GM23338 (cell line): ENCODE results near the gene IGF1R. TPM values are rescaled to one million over a fixed set of nuclear protein-coding genes. Genes with fewer than 3 reads are reported as not detected.

ENCODE experiments used
- ATAC-seq: fragments of 200-7000 bp; cut with Tn5 transposase; 3 replicates; pipeline ENCODE4 v1.9.1; 2020
- DNase-seq: peaks from one replicate; pipeline ENCODE4 v3.0.0-alpha.2; 2015; ENCODE audit warnings: low spot score
- H2AFZ ChIP-seq: fragments of 200-600 bp; sonication (generic); 2 replicates; pipeline ENCODE4 v1.8.0; 2016; ENCODE audit warnings: antibody characterized with exemption, mild to moderate bottlenecking, moderate library complexity
- H3F3A ChIP-seq: fragments of 200-600 bp; sonication (generic); replicated peaks from 2 replicates; pipeline ENCODE4 v1.8.0; 2017; ENCODE audit warnings: antibody characterized with exemption, mixed run types, low read depth
- H3K27ac ChIP-seq: fragments of 200-600 bp; sonication (generic); 2 replicates; pipeline ENCODE4 v1.6.1; 2016; ENCODE audit warnings: low read depth
- H3K27me3 ChIP-seq: fragments of 200-600 bp; sonication (generic); 2 replicates; pipeline ENCODE4 v1.8.0; 2016; ENCODE audit warnings: mild to moderate bottlenecking, mixed run types, moderate library complexity; ENCODE audit not compliant: insufficient read depth
- H3K36me3 ChIP-seq: fragments of 200-600 bp; sonication (generic); 2 replicates; pipeline ENCODE4 v1.8.0; 2016; ENCODE audit warnings: mild to moderate bottlenecking; ENCODE audit not compliant: insufficient read depth
- H3K4me1 ChIP-seq: fragments of 200-600 bp; sonication (generic); 2 replicates; pipeline ENCODE4 v1.8.0; 2016; ENCODE audit warnings: mild to moderate bottlenecking, moderate library complexity; ENCODE audit not compliant: insufficient read depth
- H3K4me2 ChIP-seq: fragments of 200-600 bp; sonication (generic); 2 replicates; pipeline ENCODE4 v1.7.1; 2017; ENCODE audit warnings: mixed run types
- H3K4me3 ChIP-seq: fragments of 200-600 bp; sonication (generic); 2 replicates; pipeline ENCODE4 v1.6.1; 2016; ENCODE audit warnings: mixed run types
- H3K79me2 ChIP-seq: fragments of 200-600 bp; sonication (generic); replicated peaks from 2 replicates; pipeline ENCODE4 v1.8.0; 2017; ENCODE audit warnings: mild to moderate bottlenecking; ENCODE audit not compliant: insufficient read depth
- H3K9me2 ChIP-seq: fragments of 200-600 bp; sonication (generic); 2 replicates; pipeline ENCODE4 v1.8.0; 2017; ENCODE audit not compliant: insufficient read depth
- H4K20me1 ChIP-seq: fragments of 200-600 bp; sonication (generic); replicated peaks from 2 replicates; pipeline ENCODE4 v1.8.0; 2017; ENCODE audit warnings: mild to moderate bottlenecking; ENCODE audit not compliant: insufficient read depth
- H3K27ac Mint-ChIP-seq: 2 replicates; pipeline ENCODE4 v1.8.0; 2020; ENCODE audit warnings: inconsistent platforms, mild to moderate bottlenecking, moderate library complexity, mixed read lengths
- H3K27me3 Mint-ChIP-seq: 3 replicates; pipeline ENCODE4 v1.8.0; 2022; ENCODE audit warnings: low read depth, mild to moderate bottlenecking, moderate library complexity, mixed read lengths, inconsistent platforms; ENCODE audit not compliant: insufficient read depth, poor library complexity
- H3K36me3 Mint-ChIP-seq: 3 replicates; pipeline ENCODE4 v1.8.0; 2021; ENCODE audit warnings: low read depth, mild to moderate bottlenecking, inconsistent platforms, moderate library complexity, mixed read lengths
- H3K4me1 Mint-ChIP-seq: 3 replicates; pipeline ENCODE4 v1.8.0; 2020; ENCODE audit warnings: mild to moderate bottlenecking, inconsistent platforms, mixed read lengths
- H3K4me3 Mint-ChIP-seq: 3 replicates; pipeline ENCODE4 v1.8.0; 2021; ENCODE audit warnings: moderate library complexity, mild to moderate bottlenecking, inconsistent platforms, mixed read lengths
- H3K9me3 Mint-ChIP-seq: 3 replicates; pipeline ENCODE4 v1.8.0; 2020; ENCODE audit warnings: moderate library complexity, mild to moderate bottlenecking, inconsistent platforms, mixed read lengths
- CREB1 ChIP-seq: fragments of 250-450 bp; sonication (Bioruptor Pico); IDR thresholded peaks from 2 replicates; pipeline ENCODE4 v1.5.0; 2020; ENCODE audit warnings: low read depth, mild to moderate bottlenecking, moderate library complexity
- JUNB ChIP-seq: IDR thresholded peaks from one replicate; pipeline ENCODE4 v1.6.1; 2016; ENCODE audit warnings: antibody characterized with exemption; ENCODE audit not compliant: unreplicated experiment
- REST ChIP-seq: IDR thresholded peaks from one replicate; pipeline ENCODE4 v1.6.1; 2018; ENCODE audit warnings: antibody characterized with exemption; ENCODE audit not compliant: unreplicated experiment
- STAT1 ChIP-seq: IDR thresholded peaks from one replicate; pipeline ENCODE4 v1.6.1; 2016; ENCODE audit warnings: antibody characterized with exemption; ENCODE audit not compliant: unreplicated experiment
- ZNF114 ChIP-seq: fragments of 250-450 bp; sonication (Bioruptor Pico); IDR thresholded peaks from 2 replicates; pipeline ENCODE4 v1.5.0; 2020; ENCODE audit warnings: mild to moderate bottlenecking, moderate library complexity
- ZNF462 ChIP-seq: fragments of 250-450 bp; sonication (Bioruptor Pico); IDR thresholded peaks from 2 replicates; pipeline ENCODE4 v1.5.0; 2020; ENCODE audit warnings: mild to moderate bottlenecking, moderate library complexity
- polyA plus RNA-seq: library from polyadenylated mRNA; unstranded; fragments of >200 nt; fragmentation: Nextera tagmentation; extraction: Ambion mirVana; gene quantifications from 2 replicates; pipeline ENCODE4 v1.2.1, GENCODE V29; 2016
- total RNA-seq: library from RNA; depleted of rRNA; stranded (reverse); fragments of >200 nt; shearing (Covaris generic); gene quantifications from 2 replicates; pipeline ENCODE4 v1.2.3, GENCODE V29; 2014

Gene IGF1R
- total and polyA plus RNA-seq, 2 experiments from 2014 or later: 20.4 to 92.2 TPM

GRCh38 chr15:98620020-98620419 lies 28.3 kb upstream of the IGF1R start:
- Histone ChIP-seq H3K79me2 (no peaks in the 10 kb centered on the region), H4K20me1 (no peaks in the 10 kb centered on the region), H2AFZ (peak overlapping the region; percentile 23; the same call in 1 of the 2 replicates), H3K4me3 (no peak overlapping the region), H3K36me3 (no peaks in the 10 kb centered on the region), H3K4me1 (no peaks in the 10 kb centered on the region), H3K27ac (no peak overlapping the region), H3K4me2 (no peak overlapping the region), H3K27me3 (no peaks in the 10 kb centered on the region), H3K9me2 (no peaks in the 10 kb centered on the region), H3F3A (no peaks in the 10 kb centered on the region)
- TF ChIP-seq ZNF462 (no peak), ZNF114 (CRISPR knock-in tag) (no peak), STAT1 (no peak), REST (no peak), JUNB (no peak), CREB1 (CRISPR knock-in tag) (no peak)
- ATAC-seq (peak; percentile 30; the same call in 1 of the 3 replicates), DNase-seq (no peak)
- Mint-ChIP-seq H3K9me3 (no peaks in the 10 kb centered on the region), H3K4me3 (no peak overlapping the region), H3K4me1 (peaks cover 3% of the 10 kb centered on the region; the same call in 2 of the 3 replicates), H3K27ac (no peak overlapping the region), H3K27me3 (peaks cover 8% of the 10 kb centered on the region), H3K36me3 (no peaks in the 10 kb centered on the region)
